Fibroblast of pulmonary artery (primary cell): ENCODE results near the gene STK4.

Experiments
- DNase-seq: peaks from one replicate; pipeline ENCODE4 v3.0.0-alpha.2; 2010; ENCODE audit warnings: low read depth
- H3K4me3 ChIP-seq: replicated peaks from 2 replicates; pipeline ENCODE4 v1.5.1; 2011; ENCODE audit warnings: low read depth, mild to moderate bottlenecking, control low read depth, low read length, moderate library complexity
- TF ChIP-seq, protein P1 (sequence below): IDR thresholded peaks from 2 replicates; pipeline ENCODE4 v1.5.1; 2011; ENCODE audit warnings: mild to moderate bottlenecking, control low read depth, low read length, inconsistent platforms; ENCODE audit errors: missing control alignments

STK4 gene

GRCh38 chr20:45096781-45097180 lies 130.5 kb downstream of the STK4 start:
- no peak for DNase-seq
- TF ChIP-seq, protein P1, sequence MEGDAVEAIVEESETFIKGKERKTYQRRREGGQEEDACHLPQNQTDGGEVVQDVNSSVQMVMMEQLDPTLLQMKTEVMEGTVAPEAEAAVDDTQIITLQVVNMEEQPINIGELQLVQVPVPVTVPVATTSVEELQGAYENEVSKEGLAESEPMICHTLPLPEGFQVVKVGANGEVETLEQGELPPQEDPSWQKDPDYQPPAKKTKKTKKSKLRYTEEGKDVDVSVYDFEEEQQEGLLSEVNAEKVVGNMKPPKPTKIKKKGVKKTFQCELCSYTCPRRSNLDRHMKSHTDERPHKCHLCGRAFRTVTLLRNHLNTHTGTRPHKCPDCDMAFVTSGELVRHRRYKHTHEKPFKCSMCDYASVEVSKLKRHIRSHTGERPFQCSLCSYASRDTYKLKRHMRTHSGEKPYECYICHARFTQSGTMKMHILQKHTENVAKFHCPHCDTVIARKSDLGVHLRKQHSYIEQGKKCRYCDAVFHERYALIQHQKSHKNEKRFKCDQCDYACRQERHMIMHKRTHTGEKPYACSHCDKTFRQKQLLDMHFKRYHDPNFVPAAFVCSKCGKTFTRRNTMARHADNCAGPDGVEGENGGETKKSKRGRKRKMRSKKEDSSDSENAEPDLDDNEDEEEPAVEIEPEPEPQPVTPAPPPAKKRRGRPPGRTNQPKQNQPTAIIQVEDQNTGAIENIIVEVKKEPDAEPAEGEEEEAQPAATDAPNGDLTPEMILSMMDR: no peak
- H3K4me3 ChIP-seq: no peak overlapping the region

- TF ChIP-seq, protein P1: peak; percentile 39
- H3K4me3 ChIP-seq: peak overlapping the region; percentile 29
- DNase-seq: peak; percentile 63
Measured at GRCh38 chr20:45097485-45098102, 131.3 kb downstream of the STK4 start.

DNA sequence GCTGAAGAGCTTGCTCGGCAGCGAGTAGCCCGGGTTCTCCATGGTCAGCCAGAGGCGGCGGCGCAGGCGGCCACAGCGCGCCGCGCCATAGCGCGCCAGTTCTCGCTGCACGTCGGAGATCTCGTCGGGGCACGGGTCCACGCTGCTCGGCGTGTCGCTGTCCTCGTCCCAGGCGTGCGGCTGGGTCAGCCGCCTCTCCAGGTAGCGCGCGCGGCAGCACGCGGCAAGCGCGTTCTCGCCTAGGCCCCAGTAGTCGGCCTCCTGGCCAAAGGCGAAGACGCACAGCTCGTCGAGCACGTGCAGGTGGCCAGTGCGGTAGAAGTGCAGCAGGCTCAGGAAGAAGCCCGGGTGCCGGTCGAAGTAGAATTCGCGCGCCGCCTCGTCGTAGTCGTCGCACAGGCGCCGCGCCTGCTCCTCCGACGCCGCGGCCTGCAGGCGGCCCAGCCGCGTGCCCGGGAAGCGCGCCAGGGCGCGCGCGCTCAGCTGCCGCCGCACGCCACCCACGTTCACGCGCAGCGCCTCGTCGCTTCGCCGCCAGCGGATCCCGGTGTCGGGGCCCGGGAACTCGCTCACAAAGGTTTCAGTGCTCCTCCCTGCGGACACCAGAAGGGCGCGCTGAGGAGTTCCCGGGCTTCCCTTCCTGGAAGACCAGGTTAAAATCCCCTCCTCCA lies 131.9 kb downstream of the STK4 start:
- TF ChIP-seq, protein P1: peak; percentile 31
- H3K4me3 ChIP-seq: peak overlapping the region; percentile 29
- peak; percentile 49 for DNase-seq

- TF ChIP-seq, protein P1: no peak
- H3K4me3 ChIP-seq: peak within 1 kb of the TSS; percentile 10
- DNase-seq: no peak
Measured at GRCh38 chr20:45100563-45101245, 134.4 kb downstream of the STK4 start, which contains the start of gene KCNS1. TSS of gene KCNS1 (minus strand) at chr20:45101127. CDS start at chr20:45099236, 1,891 bp downstream.

- DNase-seq: no peak
- TF ChIP-seq, protein P1: no peak
- H3K4me3 ChIP-seq: no peak overlapping the region
Measured at GRCh38 chr20:45101333-45101850, 135.1 kb downstream of the STK4 start.

- TF ChIP-seq, protein P1: no peak
- no peak for DNase-seq
- H3K4me3 ChIP-seq: no peak overlapping the region
Measured at GRCh38 chr20:45103072-45103471, 136.8 kb downstream of the STK4 start.
